Measurements from ENCODE around the gene PDZD7.

The PDZD7 gene

DNA sequence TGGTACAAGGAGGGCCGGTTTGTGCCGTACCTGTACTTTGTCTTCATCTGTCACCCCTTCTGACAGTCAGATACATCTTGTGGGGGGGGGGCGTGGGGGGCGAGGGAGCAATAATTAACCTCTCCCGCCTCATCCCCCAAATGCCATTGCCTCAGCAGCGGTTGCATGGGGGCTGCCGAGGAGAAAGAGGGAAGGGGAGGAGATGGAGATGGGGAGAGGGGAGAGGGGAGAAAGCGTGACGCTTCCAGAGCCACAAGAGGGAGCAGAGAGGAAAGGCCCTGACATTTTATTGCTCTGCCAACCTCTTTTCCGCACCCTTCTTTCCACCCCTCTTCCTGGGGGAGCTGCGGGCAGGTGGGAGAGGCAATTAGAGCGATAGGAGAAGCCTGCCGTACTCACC, 42.7 kb upstream of the PDZD7 start:
- Histone ChIP-seq H2AK5ac (ENCODE audit: low read length, severe bottlenecking) (no peak overlapping the region), H3K4ac (ENCODE audit: low read depth in 1 of 2, low read length in 2 of 2) (no peak overlapping the region), H3K9ac (ENCODE audit: low read length) (no peak overlapping the region), H2BK12ac (ENCODE audit: low read length in 2 of 2) (no peak overlapping the region), H3K9me3 (ENCODE audit: control insufficient read depth, low read length) (no peaks in the 10 kb centered on the region), H4K8ac (ENCODE audit: low read length) (no peak overlapping the region), H3K23ac (ENCODE audit: low read length in 2 of 2) (peak overlapping the region in 1 of 2 experiments; percentile 43), H3K4me2 (ENCODE audit: low read length, poor library complexity, severe bottlenecking) (no peak overlapping the region), H2AFZ (ENCODE audit: low read depth, low read length) (no peak overlapping the region), H4K91ac (ENCODE audit: low read length) (no peak overlapping the region), H3K4me1 (ENCODE audit: control insufficient read depth, insufficient read depth, low read depth, low read length) (no peaks in the 10 kb centered on the region), H3K14ac (ENCODE audit: low read length in 2 of 2) (no peak overlapping the region), H3K18ac (ENCODE audit: low read depth in 1 of 2, low read length in 2 of 2) (no peak overlapping the region), H3K79me1 (replicated peaks; ENCODE audit: low read length, poor library complexity, severe bottlenecking) (no peaks in the 10 kb centered on the region), H2BK120ac (ENCODE audit: low read depth, low read length) (no peak overlapping the region), H3K4me3 (ENCODE audit: insufficient read depth in 1 of 2, low read depth in 1 of 2, low read length in 2 of 2) (no peak overlapping the region), H3K36me3 (ENCODE audit: control insufficient read depth in 1 of 2, insufficient read depth in 2 of 2, low read depth in 1 of 2, low read length in 2 of 2) (no peaks in the 10 kb centered on the region), H2BK5ac (ENCODE audit: low read depth, low read length, poor library complexity, severe bottlenecking) (no peak overlapping the region), H2BK15ac (ENCODE audit: low read depth, poor library complexity, severe bottlenecking) (no peak overlapping the region), H3K27ac (ENCODE audit: low read length, poor library complexity, severe bottlenecking) (no peak overlapping the region), H3K27me3 (ENCODE audit: control insufficient read depth in 1 of 2, insufficient read depth in 1 of 2, low read length in 2 of 2) (peaks cover 63 to 65% of the 10 kb centered on the region in 2 experiments)
- no peak for DNase-seq
- 0% methylated on average over 2 of the region's 13 CpGs for WGBS

DNA sequence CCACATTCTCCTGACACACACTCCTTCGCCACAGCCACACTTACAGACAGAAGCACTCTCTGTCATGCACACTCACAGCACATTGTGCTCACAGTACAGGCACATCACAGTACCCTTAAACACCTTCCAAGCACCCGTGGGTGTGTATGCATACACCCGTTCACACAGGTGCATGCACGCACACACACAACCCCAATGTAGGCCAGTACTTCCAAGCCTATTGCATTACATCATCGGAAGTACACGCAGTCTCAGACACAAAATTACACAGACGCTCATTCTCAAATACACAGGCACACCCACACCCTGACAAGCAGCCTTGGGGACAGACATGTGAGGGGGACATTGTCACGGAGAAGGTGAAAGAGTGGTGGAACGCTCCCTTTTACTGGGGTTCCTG, 42.0 kb upstream of the PDZD7 start:
- no peak overlapping the region for H4K8ac ChIP-seq (ENCODE audit: low read length)
- H3K36me3 ChIP-seq (ENCODE audit: control insufficient read depth in 1 of 2, insufficient read depth in 2 of 2, low read depth in 1 of 2, low read length in 2 of 2) = no peaks in the 10 kb centered on the region
- H2AK5ac ChIP-seq (ENCODE audit: low read length, severe bottlenecking) = no peak overlapping the region
- H3K4ac ChIP-seq (ENCODE audit: low read depth in 1 of 2, low read length in 2 of 2) = no peak overlapping the region
- no peak overlapping the region for H3K18ac ChIP-seq (ENCODE audit: low read depth in 1 of 2, low read length in 2 of 2)
- no peak overlapping the region for H2AFZ ChIP-seq (ENCODE audit: low read depth, low read length)
- H3K4me2 ChIP-seq (ENCODE audit: low read length, poor library complexity, severe bottlenecking) = no peak overlapping the region
- no peak overlapping the region for H2BK15ac ChIP-seq (ENCODE audit: low read depth, poor library complexity, severe bottlenecking)
- H3K4me3 ChIP-seq (ENCODE audit: insufficient read depth in 1 of 2, low read depth in 1 of 2, low read length in 2 of 2) = no peak overlapping the region
- no peaks in the 10 kb centered on the region for H3K4me1 ChIP-seq (ENCODE audit: control insufficient read depth, insufficient read depth, low read depth, low read length)
- no peaks in the 10 kb centered on the region for H3K9me3 ChIP-seq (ENCODE audit: control insufficient read depth, low read length)
- peaks cover 56 to 62% of the 10 kb centered on the region in 2 experiments for H3K27me3 ChIP-seq (ENCODE audit: control insufficient read depth in 1 of 2, insufficient read depth in 1 of 2, low read length in 2 of 2)
- no peak for DNase-seq
- no peak overlapping the region for H2BK5ac ChIP-seq (ENCODE audit: low read depth, low read length, poor library complexity, severe bottlenecking)
- H3K14ac ChIP-seq (ENCODE audit: low read length in 2 of 2) = no peak overlapping the region
- H3K79me1 ChIP-seq (replicated peaks; ENCODE audit: low read length, poor library complexity, severe bottlenecking) = no peaks in the 10 kb centered on the region
- no peak overlapping the region for H2BK120ac ChIP-seq (ENCODE audit: low read depth, low read length)
- H3K9ac ChIP-seq (ENCODE audit: low read length) = no peak overlapping the region
- H2BK12ac ChIP-seq (ENCODE audit: low read length in 2 of 2) = no peak overlapping the region
- 71% methylated on average over 9 of the region's 9 CpGs for WGBS
- no peak overlapping the region for H3K23ac ChIP-seq (ENCODE audit: low read length in 2 of 2)
- no peak overlapping the region for H3K27ac ChIP-seq (ENCODE audit: low read length, poor library complexity, severe bottlenecking)
- H4K91ac ChIP-seq (ENCODE audit: low read length) = no peak overlapping the region

DNA sequence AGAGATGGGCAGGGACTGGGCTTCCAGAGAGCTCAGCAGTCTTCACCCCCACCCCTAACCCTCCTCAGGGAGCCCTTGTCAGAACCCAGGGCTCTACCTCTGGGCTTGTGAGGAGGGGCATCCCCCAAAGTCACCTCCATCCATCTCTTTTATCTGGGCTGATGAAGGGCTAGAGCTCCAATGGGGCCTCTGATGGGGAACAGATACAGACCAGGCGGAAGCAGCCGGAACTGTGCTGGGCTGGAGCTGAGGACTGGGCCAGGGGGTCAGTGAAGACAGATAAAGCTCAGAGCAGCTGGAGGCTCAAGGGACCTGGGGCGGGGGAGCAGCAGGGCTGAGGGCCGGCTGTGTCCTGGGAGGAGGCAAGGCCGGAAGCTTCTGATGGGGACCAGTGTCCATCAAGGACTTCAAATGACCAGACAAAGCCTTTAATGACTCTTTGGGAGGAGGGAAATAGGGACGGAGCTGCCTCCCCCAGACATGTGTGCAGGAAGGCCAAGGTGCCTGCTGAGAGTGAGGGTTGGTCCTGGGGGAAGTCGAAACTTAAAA, 41.0 kb upstream of the PDZD7 start:
- peaks cover 4% of the 10 kb centered on the region for H3K4me1 ChIP-seq (ENCODE audit: control insufficient read depth, insufficient read depth, low read depth, low read length)
- no peak overlapping the region for H4K91ac ChIP-seq (ENCODE audit: low read length)
- no peak overlapping the region for H2AFZ ChIP-seq (ENCODE audit: low read depth, low read length)
- H3K4me3 ChIP-seq (ENCODE audit: insufficient read depth in 1 of 2, low read depth in 1 of 2, low read length in 2 of 2) = no peak overlapping the region
- no peak overlapping the region for H2BK120ac ChIP-seq (ENCODE audit: low read depth, low read length)
- no peaks in the 10 kb centered on the region for H3K36me3 ChIP-seq (ENCODE audit: control insufficient read depth in 1 of 2, insufficient read depth in 2 of 2, low read depth in 1 of 2, low read length in 2 of 2)
- no peak overlapping the region for H3K18ac ChIP-seq (ENCODE audit: low read depth in 1 of 2, low read length in 2 of 2)
- H4K8ac ChIP-seq (ENCODE audit: low read length) = no peak overlapping the region
- no peak overlapping the region for H3K14ac ChIP-seq (ENCODE audit: low read length in 2 of 2)
- H3K9ac ChIP-seq (ENCODE audit: low read length) = no peak overlapping the region
- H2BK12ac ChIP-seq (ENCODE audit: low read length in 2 of 2) = no peak overlapping the region
- H3K79me1 ChIP-seq (replicated peaks; ENCODE audit: low read length, poor library complexity, severe bottlenecking) = no peaks in the 10 kb centered on the region
- no peak overlapping the region for H3K23ac ChIP-seq (ENCODE audit: low read length in 2 of 2)
- H3K4me2 ChIP-seq (ENCODE audit: low read length, poor library complexity, severe bottlenecking) = no peak overlapping the region
- no peak overlapping the region for H2BK5ac ChIP-seq (ENCODE audit: low read depth, low read length, poor library complexity, severe bottlenecking)
- DNase-seq = no peak
- no peak overlapping the region for H3K27ac ChIP-seq (ENCODE audit: low read length, poor library complexity, severe bottlenecking)
- peaks cover 55 to 62% of the 10 kb centered on the region in 2 experiments for H3K27me3 ChIP-seq (ENCODE audit: control insufficient read depth in 1 of 2, insufficient read depth in 1 of 2, low read length in 2 of 2)
- no peak overlapping the region for H2AK5ac ChIP-seq (ENCODE audit: low read length, severe bottlenecking)
- no peak overlapping the region for H2BK15ac ChIP-seq (ENCODE audit: low read depth, poor library complexity, severe bottlenecking)
- 22% methylated on average over 7 of the region's 7 CpGs for WGBS
- no peak overlapping the region for H3K4ac ChIP-seq (ENCODE audit: low read depth in 1 of 2, low read length in 2 of 2)
- no peaks in the 10 kb centered on the region for H3K9me3 ChIP-seq (ENCODE audit: control insufficient read depth, low read length)

GRCh38 chr10:101071267-101071884, 40.4 kb upstream of the PDZD7 start:
- no peaks in the 10 kb centered on the region for H3K79me1 ChIP-seq (replicated peaks; ENCODE audit: low read length, poor library complexity, severe bottlenecking)
- H3K27me3 ChIP-seq (ENCODE audit: control insufficient read depth in 1 of 2, insufficient read depth in 1 of 2, low read length in 2 of 2) = peaks cover 49 to 57% of the 10 kb centered on the region in 2 experiments
- no peak overlapping the region for H2BK120ac ChIP-seq (ENCODE audit: low read depth, low read length)
- H3K9me3 ChIP-seq (ENCODE audit: control insufficient read depth, low read length) = no peaks in the 10 kb centered on the region
- no peak for DNase-seq
- 85% methylated on average over 4 of the region's 6 CpGs for WGBS
- H2BK12ac ChIP-seq (ENCODE audit: low read length in 2 of 2) = no peak overlapping the region
- no peak overlapping the region for H3K4me3 ChIP-seq (ENCODE audit: insufficient read depth in 1 of 2, low read depth in 1 of 2, low read length in 2 of 2)
- H4K91ac ChIP-seq (ENCODE audit: low read length) = no peak overlapping the region
- H3K23ac ChIP-seq (ENCODE audit: low read length in 2 of 2) = no peak overlapping the region
- H2BK5ac ChIP-seq (ENCODE audit: low read depth, low read length, poor library complexity, severe bottlenecking) = no peak overlapping the region
- no peak overlapping the region for H2BK15ac ChIP-seq (ENCODE audit: low read depth, poor library complexity, severe bottlenecking)
- H3K9ac ChIP-seq (ENCODE audit: low read length) = no peak overlapping the region
- peaks cover 8% of the 10 kb centered on the region for H3K4me1 ChIP-seq (ENCODE audit: control insufficient read depth, insufficient read depth, low read depth, low read length)
- H3K14ac ChIP-seq (ENCODE audit: low read length in 2 of 2) = no peak overlapping the region
- no peak overlapping the region for H4K8ac ChIP-seq (ENCODE audit: low read length)
- no peak overlapping the region for H2AFZ ChIP-seq (ENCODE audit: low read depth, low read length)
- H3K4ac ChIP-seq (ENCODE audit: low read depth in 1 of 2, low read length in 2 of 2) = no peak overlapping the region
- no peak overlapping the region for H3K27ac ChIP-seq (ENCODE audit: low read length, poor library complexity, severe bottlenecking)
- H2AK5ac ChIP-seq (ENCODE audit: low read length, severe bottlenecking) = no peak overlapping the region
- no peak overlapping the region for H3K4me2 ChIP-seq (ENCODE audit: low read length, poor library complexity, severe bottlenecking)
- no peaks in the 10 kb centered on the region for H3K36me3 ChIP-seq (ENCODE audit: control insufficient read depth in 1 of 2, insufficient read depth in 2 of 2, low read depth in 1 of 2, low read length in 2 of 2)
- H3K18ac ChIP-seq (ENCODE audit: low read depth in 1 of 2, low read length in 2 of 2) = no peak overlapping the region

Data from mesenchymal stem cell (in vitro differentiated cells and primary cell).